AG09319 (cell line): ENCODE data around the gene BRF1.

ENCODE experiments used
- DNase-seq: peaks from one replicate; pipeline ENCODE4 v3.0.0-alpha.2; 2010; ENCODE audit warnings: low read depth; ENCODE audit errors: extremely low read depth
- TF ChIP-seq, protein P1 (sequence below): IDR thresholded peaks from 2 replicates; pipeline ENCODE4 v1.5.1; 2011; ENCODE audit warnings: low read depth, mild to moderate bottlenecking, inconsistent platforms, low read length, moderate library complexity

Gene BRF1

DNA sequence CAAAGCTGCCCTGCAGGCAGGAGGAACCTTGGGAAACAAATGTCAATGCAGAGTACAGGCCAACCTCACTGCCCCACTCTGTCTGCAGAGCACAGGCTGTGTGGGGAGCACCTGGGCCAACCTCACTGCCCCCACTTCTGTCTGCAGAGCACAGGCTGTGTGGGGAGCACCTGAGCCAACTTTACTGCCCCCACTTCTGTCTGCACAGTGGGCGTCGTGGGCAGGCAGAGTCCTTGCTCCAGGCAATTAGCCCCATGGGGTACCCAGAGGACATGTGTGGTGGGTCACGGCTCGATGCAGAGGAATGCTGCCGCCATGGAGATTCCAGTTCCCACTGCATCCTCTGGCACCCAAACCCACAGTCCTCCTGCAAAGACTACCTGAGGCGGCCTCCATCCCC, 26.2 kb downstream of the BRF1 start:
- no peak for DNase-seq
- TF ChIP-seq, protein P1, sequence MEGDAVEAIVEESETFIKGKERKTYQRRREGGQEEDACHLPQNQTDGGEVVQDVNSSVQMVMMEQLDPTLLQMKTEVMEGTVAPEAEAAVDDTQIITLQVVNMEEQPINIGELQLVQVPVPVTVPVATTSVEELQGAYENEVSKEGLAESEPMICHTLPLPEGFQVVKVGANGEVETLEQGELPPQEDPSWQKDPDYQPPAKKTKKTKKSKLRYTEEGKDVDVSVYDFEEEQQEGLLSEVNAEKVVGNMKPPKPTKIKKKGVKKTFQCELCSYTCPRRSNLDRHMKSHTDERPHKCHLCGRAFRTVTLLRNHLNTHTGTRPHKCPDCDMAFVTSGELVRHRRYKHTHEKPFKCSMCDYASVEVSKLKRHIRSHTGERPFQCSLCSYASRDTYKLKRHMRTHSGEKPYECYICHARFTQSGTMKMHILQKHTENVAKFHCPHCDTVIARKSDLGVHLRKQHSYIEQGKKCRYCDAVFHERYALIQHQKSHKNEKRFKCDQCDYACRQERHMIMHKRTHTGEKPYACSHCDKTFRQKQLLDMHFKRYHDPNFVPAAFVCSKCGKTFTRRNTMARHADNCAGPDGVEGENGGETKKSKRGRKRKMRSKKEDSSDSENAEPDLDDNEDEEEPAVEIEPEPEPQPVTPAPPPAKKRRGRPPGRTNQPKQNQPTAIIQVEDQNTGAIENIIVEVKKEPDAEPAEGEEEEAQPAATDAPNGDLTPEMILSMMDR, result no peak

DNA sequence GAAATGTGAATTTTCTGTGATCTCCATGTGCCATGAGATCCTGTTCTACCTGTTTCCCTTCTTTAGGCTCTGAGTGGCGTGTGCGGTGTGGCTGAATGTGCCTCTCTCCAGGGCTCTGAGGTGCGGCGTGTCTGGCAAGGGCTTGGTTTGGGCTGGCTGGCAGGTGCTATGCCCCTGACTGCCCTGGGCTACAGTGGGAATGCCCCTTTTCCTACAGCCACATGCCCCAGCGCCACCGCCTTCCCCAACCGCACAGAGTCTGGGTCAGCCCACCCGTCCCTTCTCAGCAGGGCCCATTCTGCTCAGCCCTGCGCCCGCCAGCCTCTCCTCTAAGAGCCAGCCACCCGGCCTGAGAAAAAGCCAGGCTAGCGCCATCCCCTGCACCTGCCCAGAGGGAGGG, 27.7 kb downstream of the BRF1 start:
- no peak for DNase-seq
- TF ChIP-seq, protein P1, result no peak

DNA sequence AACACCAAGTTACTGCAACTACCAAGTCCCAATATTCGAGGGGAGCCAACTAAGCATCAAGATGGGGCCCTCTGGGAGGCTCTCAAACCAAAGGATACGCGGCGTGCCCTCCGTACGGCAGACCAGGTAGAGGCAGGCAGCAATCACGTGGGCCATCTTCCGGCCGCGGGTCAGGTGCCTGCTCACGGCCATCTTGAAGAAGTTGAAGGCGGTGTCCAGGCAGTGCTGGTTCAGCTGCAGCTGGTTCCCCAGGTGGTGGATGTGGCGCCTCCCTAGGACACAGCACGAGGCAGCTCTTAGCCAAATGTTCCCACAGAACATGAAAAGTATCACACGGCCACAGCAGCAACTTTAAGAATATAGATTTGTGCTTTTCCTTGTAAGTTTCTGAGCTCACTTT, 28.2 kb downstream of the BRF1 start:
- TF ChIP-seq, protein P1, result no peak

DNA sequence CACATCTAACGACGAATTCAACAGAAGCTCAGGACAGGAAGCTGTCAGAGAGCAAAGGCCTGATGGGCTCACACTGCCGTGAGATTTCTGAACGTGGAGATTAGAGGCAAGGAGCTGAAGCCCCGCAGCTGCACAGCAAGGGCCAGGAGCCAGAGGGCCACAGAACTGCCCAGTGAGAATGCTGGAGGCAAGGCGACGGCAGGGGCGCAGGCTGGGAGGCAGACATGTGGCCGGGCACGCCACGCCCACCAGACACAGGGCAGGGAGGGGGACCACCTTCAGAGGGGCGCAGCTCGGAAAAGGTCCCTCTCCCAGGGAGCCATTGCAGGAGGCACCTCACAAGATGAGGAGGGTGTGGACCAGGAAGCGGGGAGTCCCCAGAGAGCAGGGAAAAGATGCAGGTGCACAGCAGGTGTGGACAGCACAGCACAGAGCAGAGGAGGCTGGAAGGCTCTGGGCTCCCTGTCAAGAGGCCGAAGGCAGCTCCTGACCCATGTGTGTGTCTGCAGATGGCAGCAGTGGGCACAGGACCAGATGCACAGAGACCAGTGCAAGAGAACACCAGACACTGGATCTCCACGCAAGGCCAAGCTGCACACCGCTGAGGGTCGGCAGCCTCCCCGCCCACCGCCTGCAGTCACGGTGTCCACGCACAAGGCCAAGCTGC, 29.4 kb downstream of the BRF1 start:
- DNase-seq, result no peak
- TF ChIP-seq, protein P1, result no peak

More for the DNA sequence above, 28.2 kb downstream of the BRF1 start:
- no peak for DNase-seq

DNA sequence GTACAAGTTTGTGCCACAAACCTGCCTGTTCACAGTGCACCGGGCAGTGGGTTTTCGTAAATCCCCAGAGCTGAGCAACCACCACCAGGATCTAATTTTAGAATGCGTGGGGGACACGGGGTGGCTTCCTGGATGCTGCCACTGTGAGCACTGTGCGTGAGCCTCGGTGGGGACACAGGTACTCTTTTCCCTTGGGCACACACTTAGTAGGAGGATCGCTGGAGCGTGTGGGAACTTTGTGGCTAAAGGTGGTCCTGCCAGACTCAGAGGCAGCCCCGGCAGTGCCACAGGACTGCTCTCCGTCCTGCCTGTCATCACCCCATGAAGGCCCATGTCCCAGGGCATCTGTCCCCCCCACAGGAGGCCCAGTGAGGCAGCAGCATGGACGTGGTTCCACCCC, 31.4 kb downstream of the BRF1 start:
- DNase-seq, result no peak

DNA sequence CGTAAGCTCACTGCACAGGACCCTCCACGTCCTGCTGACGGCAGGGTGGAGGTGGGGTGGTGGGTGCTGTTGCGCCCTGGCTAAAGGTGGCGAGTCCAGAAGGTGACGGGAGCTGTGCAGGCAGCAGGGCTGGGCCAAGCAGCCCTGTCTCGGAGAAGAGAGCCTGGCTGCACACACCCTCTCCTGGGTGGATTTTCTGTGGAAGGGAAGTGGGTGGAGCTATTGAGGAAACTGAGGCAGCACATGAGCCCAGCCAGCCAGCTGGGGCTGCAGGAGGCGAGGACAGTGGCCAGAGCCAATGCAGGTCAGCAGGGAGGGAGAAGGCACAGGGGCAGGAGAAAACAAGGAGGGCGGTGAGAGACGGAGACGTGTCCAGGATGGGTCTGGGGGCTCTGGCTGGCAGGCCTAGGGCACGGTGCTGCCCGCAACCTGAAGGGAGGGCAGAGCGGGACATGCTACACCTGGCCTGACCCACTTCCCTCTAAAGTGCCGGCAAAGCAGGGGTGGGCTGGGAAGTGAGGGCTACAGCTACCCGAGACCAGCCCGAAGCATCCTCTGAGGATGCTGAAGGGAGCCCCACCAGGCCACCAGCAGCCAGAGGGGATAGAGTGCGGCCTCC, 32.0 kb downstream of the BRF1 start:
- TF ChIP-seq, protein P1, result no peak
- no peak for DNase-seq

More for the DNA sequence above, 31.4 kb downstream of the BRF1 start:
- TF ChIP-seq, protein P1, result no peak

DNA sequence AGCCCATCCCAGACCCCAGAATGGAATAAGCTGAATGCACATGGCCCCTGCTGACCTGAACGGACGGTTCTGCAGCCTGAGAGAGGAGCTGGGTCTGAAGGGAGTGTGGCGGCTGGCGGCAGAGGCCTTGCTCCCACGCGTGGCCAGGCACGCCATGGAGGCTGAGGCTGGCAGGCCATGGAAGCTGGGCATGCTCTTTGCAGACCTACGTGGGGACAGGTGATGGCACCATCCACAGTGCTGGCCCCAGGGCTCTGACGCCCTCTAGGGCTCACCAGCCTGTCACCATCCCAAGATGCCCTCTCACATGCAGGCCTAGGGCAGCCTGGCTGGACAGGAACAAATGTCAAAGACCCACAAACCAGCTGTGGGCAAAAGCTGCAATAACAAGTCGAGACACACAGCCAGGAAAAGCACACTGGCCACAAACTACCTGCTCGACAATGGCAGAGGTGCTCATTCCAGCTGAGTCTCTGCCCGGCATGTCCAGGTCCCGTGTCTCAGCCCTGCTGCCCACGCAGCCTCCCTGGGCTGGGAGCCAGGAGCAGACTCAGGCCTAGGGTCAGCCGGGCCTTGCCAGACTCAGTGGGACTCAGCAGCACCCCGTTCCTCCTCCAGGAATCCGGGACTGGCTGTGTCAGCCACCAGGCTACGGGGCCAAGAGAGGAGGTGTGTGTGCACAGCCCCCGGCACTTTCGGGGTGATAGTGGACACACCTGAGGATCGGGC, 32.8 kb downstream of the BRF1 start:
- TF ChIP-seq, protein P1, result no peak
- no peak for DNase-seq
